K562 (cell line): ENCODE data around the gene ROBO1. TPM values are rescaled to one million over a fixed set of nuclear protein-coding genes. Genes with fewer than 3 reads are reported as not detected.

Experiments
- ATAC-seq: fragments of 200-7000 bp; cut with Tn5 transposase; 3 replicates; pipeline ENCODE4 v1.9.1; 2020; ENCODE audit warnings: moderate library complexity
- BruUV-seq: library from RNA; stranded (reverse); fragments of 400-500 nt; replicated peaks from 2 replicates; lab custom pipeline; 2021; lab: Mats Ljungman, UMichigan
- CTCF ChIA-PET: fragments of 300-600 bp; formaldehyde crosslinking; extraction: SDS; loops from one replicate; lab custom pipeline; 2021; ENCODE audit warnings: low intra/inter-chr PET ratio; lab: Yijun Ruan, JAX
- POLR2A ChIA-PET: fragments of 300-600, 350-650 bp; sonication (Branson Sonifier 250); formaldehyde crosslinking; extraction: SDS; loops from one replicate; lab custom pipeline; 2021; ENCODE audit warnings: antibody characterized with exemption, inconsistent platforms; lab: Yijun Ruan, JAX
- DNase-seq, 4 experiments: peaks; one replicate each; pipeline versions ENCODE4 v3.0.0 to v3.0.0-alpha.2; 2011 to 2018; ENCODE audit warnings: low spot score in 3 of 4, mixed read lengths in 3 of 4; ENCODE audit errors: extremely low read depth in 1 of 4
- FAIRE-seq: peaks from 2 replicates; lab custom pipeline; 2011; peaks lifted over from hg19 to GRCh38; lab: Jason Lieb, UNC
- H2AFZ ChIP-seq: 2 replicates; pipeline ENCODE4 v1.6.0; 2011; ENCODE audit warnings: low read depth, low read length, control low read depth, inconsistent platforms
- H3K27ac ChIP-seq: fragments of 200-600 bp; 3 replicates; pipeline ENCODE4 v1.8.0; 2011; ENCODE audit warnings: low read depth, mild to moderate bottlenecking, control low read depth, inconsistent platforms, low read length, moderate library complexity, mixed read lengths; ENCODE audit errors: extremely low read depth
- H3K27me3 ChIP-seq, 2 experiments: fragments of 300-600 bp in 1 of 2; 2 replicates in 1 of 2; 3 replicates in 1 of 2; pipeline versions ENCODE4 v1.6.0 to v1.8.0; 2011; ENCODE audit warnings: inconsistent platforms in 2 of 2, low read length in 2 of 2, mild to moderate bottlenecking in 1 of 2, mixed read lengths in 1 of 2, moderate library complexity in 1 of 2; ENCODE audit not compliant: control insufficient read depth in 2 of 2, insufficient read depth in 2 of 2
- H3K36me3 ChIP-seq: fragments of 300-600 bp; 3 replicates; pipeline ENCODE4 v1.8.0; 2011; ENCODE audit warnings: mild to moderate bottlenecking, low read length, inconsistent platforms; ENCODE audit not compliant: control insufficient read depth, insufficient read depth
- H3K4me1 ChIP-seq, 2 experiments: fragments of 200-600 bp in 1 of 2; replicated peaks in 1 of 2; 2 replicates in 1 of 2; 3 replicates in 1 of 2; pipeline versions ENCODE4 v1.5.1 to v1.8.0; 2011; ENCODE audit warnings: inconsistent platforms in 2 of 2, low read length in 2 of 2, mild to moderate bottlenecking in 1 of 2, mixed read lengths in 1 of 2, moderate library complexity in 1 of 2; ENCODE audit not compliant: control insufficient read depth in 2 of 2, insufficient read depth in 2 of 2
- H3K4me2 ChIP-seq: 2 replicates; pipeline ENCODE4 v1.6.1; 2011; ENCODE audit warnings: low read length, control low read depth, inconsistent platforms, mixed read lengths; ENCODE audit not compliant: insufficient read depth
- H3K4me3 ChIP-seq: fragments of 200-600 bp; sonication (generic), shearing (Covaris generic); 2 replicates; pipeline ENCODE4 v1.5.1; 2016; ENCODE audit warnings: control low read depth, inconsistent platforms
- H3K79me2 ChIP-seq: fragments of 200-600 bp; 3 replicates; pipeline ENCODE4 v1.8.0; 2011; ENCODE audit warnings: low read length, inconsistent platforms; ENCODE audit not compliant: control insufficient read depth, insufficient read depth
- H3K9ac ChIP-seq, 2 experiments: 2 replicates each; pipeline versions ENCODE4 v1.6.0 to v1.6.1; 2011; ENCODE audit warnings: low read depth in 2 of 2, low read length in 2 of 2, control low read depth in 1 of 2, inconsistent platforms in 1 of 2, mild to moderate bottlenecking in 1 of 2, mixed read lengths in 1 of 2; ENCODE audit not compliant: insufficient read depth in 1 of 2
- H3K9me1 ChIP-seq: one replicate; pipeline ENCODE4 v1.6.0; 2011; ENCODE audit warnings: inconsistent platforms, mild to moderate bottlenecking, low read length, moderate library complexity; ENCODE audit not compliant: control insufficient read depth, insufficient read depth
- H3K9me3 ChIP-seq: replicated peaks from 2 replicates; pipeline ENCODE4 v1.5.1; 2011; ENCODE audit warnings: low read depth, low read length, inconsistent platforms; ENCODE audit not compliant: control insufficient read depth, insufficient read depth
- H4K20me1 ChIP-seq: replicated peaks from 2 replicates; pipeline ENCODE4 v1.6.1; 2011; ENCODE audit warnings: low read length, inconsistent platforms, mixed read lengths; ENCODE audit not compliant: control insufficient read depth, insufficient read depth
- BCL6 ChIP-seq: fragments of 250-450 bp; sonication (Bioruptor Pico); IDR thresholded peaks from 2 replicates; pipeline ENCODE4 v1.4.0; 2020
- DLX4 ChIP-seq: fragments of 250-450 bp; sonication (Bioruptor Pico); IDR thresholded peaks from 2 replicates; pipeline ENCODE4 v1.6.1; 2021; ENCODE audit warnings: mild to moderate bottlenecking
- HMG20B ChIP-seq: fragments of 250-450 bp; sonication (Bioruptor Pico); IDR thresholded peaks from 2 replicates; pipeline ENCODE4 v1.5.0; 2021; ENCODE audit warnings: mild to moderate bottlenecking
- KLF6 ChIP-seq: fragments of 250-450 bp; sonication (Bioruptor Pico); IDR thresholded peaks from 2 replicates; pipeline ENCODE4 v1.4.0; 2020; ENCODE audit warnings: mild to moderate bottlenecking, moderate library complexity, borderline replicate concordance
- MCM5 ChIP-seq: fragments of 450-650 bp; IDR thresholded peaks from 2 replicates; pipeline ENCODE4 v1.6.1; 2016; ENCODE audit warnings: low read depth
- MTA1 ChIP-seq: fragments of 450-650 bp; IDR thresholded peaks from 2 replicates; pipeline ENCODE4 v1.6.1; 2017; ENCODE audit warnings: borderline replicate concordance
- NCOA2 ChIP-seq, 2 experiments: fragments of 450-650 bp; IDR thresholded peaks; 2 replicates each; pipeline ENCODE4 v1.6.1; 2018; ENCODE audit warnings: mild to moderate bottlenecking in 2 of 2, moderate library complexity in 1 of 2; ENCODE audit not compliant: partially characterized antibody in 2 of 2
- SNIP1 ChIP-seq: fragments of 450-650 bp; IDR thresholded peaks from 2 replicates; pipeline ENCODE4 v1.7.1; 2017; ENCODE audit warnings: low read depth, mild to moderate bottlenecking
- TEAD2 ChIP-seq: fragments of 450-650 bp; IDR thresholded peaks from 2 replicates; pipeline ENCODE4 v1.6.1; 2016; ENCODE audit warnings: missing genetic modification characterization, control low read depth, missing compliant biosample characterization
- ZNF217 ChIP-seq: sonication (generic); formaldehyde crosslinking; IDR thresholded peaks from 2 replicates; pipeline ENCODE4 v1.8.0; 2022; ENCODE audit warnings: mild to moderate bottlenecking, missing genetic modification reagents
- ZNF551 ChIP-seq: fragments of 250-450 bp; sonication (Bioruptor Pico); IDR thresholded peaks from 2 replicates; pipeline ENCODE4 v1.5.0; 2021; ENCODE audit warnings: mild to moderate bottlenecking, moderate library complexity
- WGBS: fragments of 100-300 bp; shearing (Covaris generic); methylation state at CpG from one replicate; pipeline ENCODE4 v1.1.6; 2016; ENCODE audit warnings: low coverage, mixed read lengths; ENCODE audit not compliant: insufficient coverage; ENCODE audit errors: missing lambda C conversion rate; 5-methylcytosine and 5-hydroxymethylcytosine counted together
- in situ Hi-C: fragments of 300-500 bp; cut with MboI; formaldehyde crosslinking; loops from 4 replicates; pipeline ENCODE4 v1.15.0; 2018; ENCODE audit warnings: inconsistent platforms, mixed read lengths
- intact Hi-C: fragments of 100-400 bp; cut with micrococcal nuclease; formaldehyde crosslinking; loops from 2 replicates; pipeline ENCODE4 v1.14.2; 2022
- polyA plus RNA-seq, 8 experiments: library from polyadenylated mRNA; depleted of rRNA in 4 of 8; stranded (reverse) in 5 of 8; unstranded in 3 of 8; fragments of >200 nt; fragmentation: Nextera tagmentation in 2 of 8; fragmentation: Illumina TruSeq in 1 of 8; extraction: Ambion mirVana in 2 of 8; extraction: Trizol in 1 of 8; gene quantifications; 2 replicates each; pipeline versions ENCODE4 v1.2.1 to v1.2.3, GENCODE V29; 2011 to 2014; ENCODE audit warnings: inconsistent platforms in 1 of 8, missing spikeins in 1 of 8
- total RNA-seq, 7 experiments: library from RNA; depleted of rRNA in 6 of 7; stranded (reverse); fragments of >200 nt in 6 of 7; fragmentation: Illumina TruSeq in 2 of 7; extraction: Trizol in 2 of 7; gene quantifications; 2 replicates each; pipeline versions ENCODE4 v1.2.1 to v1.2.3, GENCODE V29; 2011 to 2021; ENCODE audit warnings: low replicate concordance in 1 of 7
- TF ChIP-seq, protein P1 (sequence below): fragments of 450-650 bp; IDR thresholded peaks from 2 replicates; pipeline ENCODE4 v1.6.1; 2018; ENCODE audit not compliant: partially characterized antibody

Gene ROBO1
- total and polyA plus RNA-seq, 9 of the 15 experiments (the other 6 are each of a cell fraction or from before 2014, with no cell fraction given): 0.01 to 0.53 (median 0.17) TPM; not detected in 5

- H3K27me3 ChIP-seq: no peaks in the 10 kb centered on the region
- ATAC-seq (no peak), DNase-seq (no peak), FAIRE-seq (no peak)
- ChIA-PET CTCF (no interaction called here), POLR2A (no interaction called here)
- in situ Hi-C loops: no loop called here
- H3K36me3 ChIP-seq: no peaks in the 10 kb centered on the region
- H3K9me3 ChIP-seq: no peaks in the 10 kb centered on the region
- no peaks in the 10 kb centered on the region for H3K79me2 ChIP-seq
- no peaks in the 10 kb centered on the region for H3K9me1 ChIP-seq
- BruUV-seq: no TSS peak
- no peak overlapping the region for H3K4me2 ChIP-seq
- WGBS: 0% methylated on average over 1 of the region's 1 CpG
- H4K20me1 ChIP-seq: no peaks in the 10 kb centered on the region
- H3K27ac ChIP-seq: no peak overlapping the region
- no peak overlapping the region for H3K9ac ChIP-seq
- intact Hi-C loops: no loop called here
- no peak overlapping the region for H3K4me3 ChIP-seq
- H2AFZ ChIP-seq: no peak overlapping the region
- H3K4me1 ChIP-seq: no peaks in the 10 kb centered on the region
- TF ChIP-seq MCM5: no peak
- TF ChIP-seq HMG20B (CRISPR knock-in tag): no peak
- no peak for TF ChIP-seq NCOA2 (IDR thresholded peaks at IDR 0.05; ENCODE audit: partially characterized antibody in 2 of 2)
- TF ChIP-seq SNIP1: no peak
- TF ChIP-seq ZNF551 (CRISPR knock-in tag): no peak
- TF ChIP-seq KLF6 (CRISPR knock-in tag): no peak
- TF ChIP-seq, protein P1, sequence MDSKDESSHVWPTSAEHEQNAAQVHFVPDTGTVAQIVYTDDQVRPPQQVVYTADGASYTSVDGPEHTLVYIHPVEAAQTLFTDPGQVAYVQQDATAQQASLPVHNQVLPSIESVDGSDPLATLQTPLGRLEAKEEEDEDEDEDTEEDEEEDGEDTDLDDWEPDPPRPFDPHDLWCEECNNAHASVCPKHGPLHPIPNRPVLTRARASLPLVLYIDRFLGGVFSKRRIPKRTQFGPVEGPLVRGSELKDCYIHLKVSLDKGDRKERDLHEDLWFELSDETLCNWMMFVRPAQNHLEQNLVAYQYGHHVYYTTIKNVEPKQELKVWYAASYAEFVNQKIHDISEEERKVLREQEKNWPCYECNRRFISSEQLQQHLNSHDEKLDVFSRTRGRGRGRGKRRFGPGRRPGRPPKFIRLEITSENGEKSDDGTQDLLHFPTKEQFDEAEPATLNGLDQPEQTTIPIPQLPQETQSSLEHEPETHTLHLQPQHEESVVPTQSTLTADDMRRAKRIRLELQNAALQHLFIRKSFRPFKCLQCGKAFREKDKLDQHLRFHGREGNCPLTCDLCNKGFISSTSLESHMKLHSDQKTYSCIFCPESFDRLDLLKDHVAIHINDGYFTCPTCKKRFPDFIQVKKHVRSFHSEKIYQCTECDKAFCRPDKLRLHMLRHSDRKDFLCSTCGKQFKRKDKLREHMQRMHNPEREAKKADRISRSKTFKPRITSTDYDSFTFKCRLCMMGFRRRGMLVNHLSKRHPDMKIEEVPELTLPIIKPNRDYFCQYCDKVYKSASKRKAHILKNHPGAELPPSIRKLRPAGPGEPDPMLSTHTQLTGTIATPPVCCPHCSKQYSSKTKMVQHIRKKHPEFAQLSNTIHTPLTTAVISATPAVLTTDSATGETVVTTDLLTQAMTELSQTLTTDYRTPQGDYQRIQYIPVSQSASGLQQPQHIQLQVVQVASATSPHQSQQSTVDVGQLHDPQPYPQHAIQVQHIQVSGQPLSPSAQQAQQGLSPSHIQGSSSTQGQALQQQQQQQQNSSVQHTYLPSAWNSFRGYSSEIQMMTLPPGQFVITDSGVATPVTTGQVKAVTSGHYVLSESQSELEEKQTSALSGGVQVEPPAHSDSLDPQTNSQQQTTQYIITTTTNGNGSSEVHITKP: no peak
- TF ChIP-seq TEAD2: no peak
- no peak for TF ChIP-seq ZNF217
- no peak for TF ChIP-seq BCL6
- TF ChIP-seq DLX4: no peak
- TF ChIP-seq MTA1: no peak
Measured at GRCh38 chr3:79172241-79172640, 595.6 kb downstream of the ROBO1 start.
